ENCODE measurements around the gene RBBP8NL.

Gene RBBP8NL

GRCh38 chr20:62368392-62368975 is 58.9 kb downstream of the RBBP8NL start:
- Histone ChIP-seq H3K4me3 (ENCODE audit: insufficient read depth, low read depth, low read length, poor library complexity, severe bottlenecking) (no peak overlapping the region), H3K27me3 (replicated peaks; ENCODE audit: control insufficient read depth, insufficient read depth, low read length, poor library complexity, severe bottlenecking) (peaks cover 43% of the 10 kb centered on the region), H3K27ac (ENCODE audit: insufficient read depth, low read length, poor library complexity, severe bottlenecking) (no peak overlapping the region), H3K36me3 (ENCODE audit: control insufficient read depth, insufficient read depth, low read length) (no peaks in the 10 kb centered on the region), H3K9me3 (ENCODE audit: control insufficient read depth, low read length) (no peaks in the 10 kb centered on the region), H3K4me1 (ENCODE audit: control insufficient read depth, insufficient read depth, low read length, poor library complexity, severe bottlenecking) (peaks cover 16% of the 10 kb centered on the region)
- no peak for DNase-seq

- H3K36me3 ChIP-seq (ENCODE audit: control insufficient read depth, insufficient read depth, low read length): no peaks in the 10 kb centered on the region
- no peak overlapping the region for H3K27ac ChIP-seq (ENCODE audit: insufficient read depth, low read length, poor library complexity, severe bottlenecking)
- DNase-seq: no peak
- H3K4me1 ChIP-seq (ENCODE audit: control insufficient read depth, insufficient read depth, low read length, poor library complexity, severe bottlenecking): peaks cover 16% of the 10 kb centered on the region
- peaks cover 43% of the 10 kb centered on the region for H3K27me3 ChIP-seq (replicated peaks; ENCODE audit: control insufficient read depth, insufficient read depth, low read length, poor library complexity, severe bottlenecking)
- no peaks in the 10 kb centered on the region for H3K9me3 ChIP-seq (ENCODE audit: control insufficient read depth, low read length)
- H3K4me3 ChIP-seq (ENCODE audit: insufficient read depth, low read depth, low read length, poor library complexity, severe bottlenecking): peak overlapping the region; percentile 53
Observed at GRCh38 chr20:62367633-62368391, 59.5 kb downstream of the RBBP8NL start.

- H3K9me3 ChIP-seq (ENCODE audit: control insufficient read depth, low read length): no peaks in the 10 kb centered on the region
- no peak for DNase-seq
- H3K36me3 ChIP-seq (ENCODE audit: control insufficient read depth, insufficient read depth, low read length): no peaks in the 10 kb centered on the region
- peaks cover 43% of the 10 kb centered on the region for H3K27me3 ChIP-seq (replicated peaks; ENCODE audit: control insufficient read depth, insufficient read depth, low read length, poor library complexity, severe bottlenecking)
- peak within 1 kb of the TSS; percentile 53 for H3K4me3 ChIP-seq (ENCODE audit: insufficient read depth, low read depth, low read length, poor library complexity, severe bottlenecking)
- H3K4me1 ChIP-seq (ENCODE audit: control insufficient read depth, insufficient read depth, low read length, poor library complexity, severe bottlenecking): peaks cover 16% of the 10 kb centered on the region
- no peak within 1 kb of the TSS for H3K27ac ChIP-seq (ENCODE audit: insufficient read depth, low read length, poor library complexity, severe bottlenecking)
Observed at GRCh38 chr20:62367136-62367632, 60.2 kb downstream of the RBBP8NL start, which contains the start of gene LAMA5. TSS of gene LAMA5 (minus strand) at chr20:62367312. CDS start at chr20:62367245, 67 bp downstream.

GRCh38 chr20:62366370-62367135 is 60.8 kb downstream of the RBBP8NL start:
- Histone ChIP-seq H3K27ac (ENCODE audit: insufficient read depth, low read length, poor library complexity, severe bottlenecking) (no peak overlapping the region), H3K4me1 (ENCODE audit: control insufficient read depth, insufficient read depth, low read length, poor library complexity, severe bottlenecking) (peaks cover 16% of the 10 kb centered on the region), H3K27me3 (replicated peaks; ENCODE audit: control insufficient read depth, insufficient read depth, low read length, poor library complexity, severe bottlenecking) (peaks cover 43% of the 10 kb centered on the region), H3K4me3 (ENCODE audit: insufficient read depth, low read depth, low read length, poor library complexity, severe bottlenecking) (peak overlapping the region; percentile 53), H3K9me3 (ENCODE audit: control insufficient read depth, low read length) (no peaks in the 10 kb centered on the region), H3K36me3 (ENCODE audit: control insufficient read depth, insufficient read depth, low read length) (no peaks in the 10 kb centered on the region)
- DNase-seq: no peak

- Histone ChIP-seq H3K4me3 (ENCODE audit: insufficient read depth, low read depth, low read length, poor library complexity, severe bottlenecking) (no peak overlapping the region), H3K9me3 (ENCODE audit: control insufficient read depth, low read length) (no peaks in the 10 kb centered on the region), H3K36me3 (ENCODE audit: control insufficient read depth, insufficient read depth, low read length) (no peaks in the 10 kb centered on the region), H3K4me1 (ENCODE audit: control insufficient read depth, insufficient read depth, low read length, poor library complexity, severe bottlenecking) (peaks cover 16% of the 10 kb centered on the region), H3K27me3 (replicated peaks; ENCODE audit: control insufficient read depth, insufficient read depth, low read length, poor library complexity, severe bottlenecking) (peaks cover 43% of the 10 kb centered on the region), H3K27ac (ENCODE audit: insufficient read depth, low read length, poor library complexity, severe bottlenecking) (no peak overlapping the region)
- DNase-seq: no peak
Observed at GRCh38 chr20:62365814-62366369, 61.4 kb downstream of the RBBP8NL start.

GRCh38 chr20:62364911-62365736 is 62.2 kb downstream of the RBBP8NL start:
- H3K27me3 ChIP-seq (replicated peaks; ENCODE audit: control insufficient read depth, insufficient read depth, low read length, poor library complexity, severe bottlenecking): peaks cover 43% of the 10 kb centered on the region
- H3K36me3 ChIP-seq (ENCODE audit: control insufficient read depth, insufficient read depth, low read length): no peaks in the 10 kb centered on the region
- H3K27ac ChIP-seq (ENCODE audit: insufficient read depth, low read length, poor library complexity, severe bottlenecking): no peak overlapping the region
- peaks cover 16% of the 10 kb centered on the region for H3K4me1 ChIP-seq (ENCODE audit: control insufficient read depth, insufficient read depth, low read length, poor library complexity, severe bottlenecking)
- H3K4me3 ChIP-seq (ENCODE audit: insufficient read depth, low read depth, low read length, poor library complexity, severe bottlenecking): no peak overlapping the region
- DNase-seq: no peak
- H3K9me3 ChIP-seq (ENCODE audit: control insufficient read depth, low read length): no peaks in the 10 kb centered on the region

- peaks cover 38% of the 10 kb centered on the region for H3K27me3 ChIP-seq (replicated peaks; ENCODE audit: control insufficient read depth, insufficient read depth, low read length, poor library complexity, severe bottlenecking)
- H3K4me3 ChIP-seq (ENCODE audit: insufficient read depth, low read depth, low read length, poor library complexity, severe bottlenecking): no peak overlapping the region
- no peak overlapping the region for H3K27ac ChIP-seq (ENCODE audit: insufficient read depth, low read length, poor library complexity, severe bottlenecking)
- no peaks in the 10 kb centered on the region for H3K9me3 ChIP-seq (ENCODE audit: control insufficient read depth, low read length)
- no peak for DNase-seq
- peaks cover 16% of the 10 kb centered on the region for H3K4me1 ChIP-seq (ENCODE audit: control insufficient read depth, insufficient read depth, low read length, poor library complexity, severe bottlenecking)
- H3K36me3 ChIP-seq (ENCODE audit: control insufficient read depth, insufficient read depth, low read length): no peaks in the 10 kb centered on the region
Observed at GRCh38 chr20:62363920-62364851, 63.2 kb downstream of the RBBP8NL start.

- no peak for DNase-seq
- H3K27ac ChIP-seq (ENCODE audit: insufficient read depth, low read length, poor library complexity, severe bottlenecking): no peak overlapping the region
- no peak overlapping the region for H3K4me3 ChIP-seq (ENCODE audit: insufficient read depth, low read depth, low read length, poor library complexity, severe bottlenecking)
- peaks cover 16% of the 10 kb centered on the region for H3K4me1 ChIP-seq (ENCODE audit: control insufficient read depth, insufficient read depth, low read length, poor library complexity, severe bottlenecking)
- H3K36me3 ChIP-seq (ENCODE audit: control insufficient read depth, insufficient read depth, low read length): no peaks in the 10 kb centered on the region
- H3K27me3 ChIP-seq (replicated peaks; ENCODE audit: control insufficient read depth, insufficient read depth, low read length, poor library complexity, severe bottlenecking): peaks cover 28% of the 10 kb centered on the region
- no peaks in the 10 kb centered on the region for H3K9me3 ChIP-seq (ENCODE audit: control insufficient read depth, low read length)
Observed at GRCh38 chr20:62362991-62363919, 64.1 kb downstream of the RBBP8NL start.
